ENCODE results near the gene ENPP4. TPM values are rescaled to one million over a fixed set of nuclear protein-coding genes. Genes with fewer than 3 reads are reported as not detected.
"Not testable (repeated sequence)": the region's sequence is repeated elsewhere in the genome, so short reads cannot be mapped to it uniquely, and the experiment has no call there.

The ENPP4 gene
- total RNA-seq: 25.1 TPM

GRCh38 chr6:46129629-46130511 is at the start of gene ENPP4:
Gene ENPP4, plus strand, starts transcription at chr6:46129989. Its CDS starts 9,595 bp downstream, at chr6:46139584.
- Histone ChIP-seq H3K9ac (ENCODE audit: low read depth in 1 of 3, low read length in 3 of 3) (peak within 1 kb of the TSS; percentile 89 to 95 (median 93)), H3K27ac (ENCODE audit: low read depth, low read length) (peak within 1 kb of the TSS; percentile 71)

GRCh38 chr6:46080111-46080510 is 49.7 kb upstream of the ENPP4 start:
- Histone ChIP-seq H3K9ac (ENCODE audit: low read depth in 1 of 3, low read length in 3 of 3) (no peak overlapping the region), H3K27ac (ENCODE audit: low read depth, low read length) (no peak overlapping the region), H3K27me3 (ENCODE audit: control insufficient read depth in 3 of 3, insufficient read depth in 3 of 3, low read length in 3 of 3) (no peaks in the 10 kb centered on the region), H3K4me1 (ENCODE audit: control insufficient read depth in 3 of 3, insufficient read depth in 3 of 3, low read length in 3 of 3) (no peaks in the 10 kb centered on the region), H3K36me3 (ENCODE audit: control insufficient read depth in 3 of 3, insufficient read depth in 3 of 3, low read length in 3 of 3) (no peaks in the 10 kb centered on the region), H3K4me3 (ENCODE audit: low read length in 3 of 3) (no peak overlapping the region), H3K9me3 (ENCODE audit: control insufficient read depth in 3 of 3, low read length in 3 of 3) (no peaks in the 10 kb centered on the region)

More at GRCh38 chr6:46129629-46130511, at the start of gene ENPP4:
- Histone ChIP-seq H3K4me1 (ENCODE audit: control insufficient read depth in 3 of 3, insufficient read depth in 3 of 3, low read length in 3 of 3) (peaks cover 17 to 23% (median 18%) of the 10 kb centered on the region in 3 donors), H3K27me3 (ENCODE audit: control insufficient read depth in 3 of 3, insufficient read depth in 3 of 3, low read length in 3 of 3) (no peaks in the 10 kb centered on the region), H3K4me3 (ENCODE audit: low read length in 3 of 3) (peak within 1 kb of the TSS; percentile 89 to 98 (median 92)), H3K9me3 (ENCODE audit: control insufficient read depth in 3 of 3, low read length in 3 of 3) (no peaks in the 10 kb centered on the region), H3K36me3 (ENCODE audit: control insufficient read depth in 3 of 3, insufficient read depth in 3 of 3, low read length in 3 of 3) (no peaks in the 10 kb centered on the region)

GRCh38 chr6:46085688-46086087 is 44.1 kb upstream of the ENPP4 start:
- not testable (repeated sequence) for H3K9ac ChIP-seq (ENCODE audit: low read depth in 1 of 3, low read length in 3 of 3)

GRCh38 chr6:46090115-46091079 is 39.4 kb upstream of the ENPP4 start:
- Histone ChIP-seq H3K9me3 (ENCODE audit: control insufficient read depth in 3 of 3, low read length in 3 of 3) (no peaks in the 10 kb centered on the region), H3K36me3 (ENCODE audit: control insufficient read depth in 3 of 3, insufficient read depth in 3 of 3, low read length in 3 of 3) (no peaks in the 10 kb centered on the region), H3K27me3 (ENCODE audit: control insufficient read depth in 3 of 3, insufficient read depth in 3 of 3, low read length in 3 of 3) (no peaks in the 10 kb centered on the region), H3K27ac (ENCODE audit: low read depth, low read length) (no peak overlapping the region), H3K4me1 (ENCODE audit: control insufficient read depth in 3 of 3, insufficient read depth in 3 of 3, low read length in 3 of 3) (no peaks in the 10 kb centered on the region), H3K9ac (ENCODE audit: low read depth in 1 of 3, low read length in 3 of 3) (no peak overlapping the region), H3K4me3 (ENCODE audit: low read length in 3 of 3) (no peak overlapping the region)

More at GRCh38 chr6:46085688-46086087, 44.1 kb upstream of the ENPP4 start:
- not testable (repeated sequence) for H3K36me3 ChIP-seq (ENCODE audit: control insufficient read depth in 3 of 3, insufficient read depth in 3 of 3, low read length in 3 of 3); H3K9me3 ChIP-seq (ENCODE audit: control insufficient read depth in 3 of 3, low read length in 3 of 3); H3K27me3 ChIP-seq (ENCODE audit: control insufficient read depth in 3 of 3, insufficient read depth in 3 of 3, low read length in 3 of 3); H3K27ac ChIP-seq (ENCODE audit: low read depth, low read length); H3K4me1 ChIP-seq (ENCODE audit: control insufficient read depth in 3 of 3, insufficient read depth in 3 of 3, low read length in 3 of 3); H3K4me3 ChIP-seq (ENCODE audit: low read length in 3 of 3)

- Histone ChIP-seq H3K9me3 (ENCODE audit: control insufficient read depth in 3 of 3, low read length in 3 of 3) (no peaks in the 10 kb centered on the region), H3K36me3 (ENCODE audit: control insufficient read depth in 3 of 3, insufficient read depth in 3 of 3, low read length in 3 of 3) (peaks cover 0 to 2% (median under 1%) of the 10 kb centered on the region in 3 donors), H3K27me3 (ENCODE audit: control insufficient read depth in 3 of 3, insufficient read depth in 3 of 3, low read length in 3 of 3) (no peaks in the 10 kb centered on the region), H3K4me1 (ENCODE audit: control insufficient read depth in 3 of 3, insufficient read depth in 3 of 3, low read length in 3 of 3) (no peaks in the 10 kb centered on the region), H3K9ac (ENCODE audit: low read depth in 1 of 3, low read length in 3 of 3) (no peak overlapping the region), H3K4me3 (ENCODE audit: low read length in 3 of 3) (no peak overlapping the region), H3K27ac (ENCODE audit: low read depth, low read length) (no peak overlapping the region)
Measured at GRCh38 chr6:46091080-46091478, 38.7 kb upstream of the ENPP4 start.

GRCh38 chr6:46095251-46095650 is 34.5 kb upstream of the ENPP4 start:
- peak overlapping the region in 1 of 3 donors; percentile 1 for H3K4me3 ChIP-seq (ENCODE audit: low read length in 3 of 3)
- peaks cover 0 to 7% (median 3%) of the 10 kb centered on the region in 3 donors for H3K36me3 ChIP-seq (ENCODE audit: control insufficient read depth in 3 of 3, insufficient read depth in 3 of 3, low read length in 3 of 3)
- no peaks in the 10 kb centered on the region for H3K9me3 ChIP-seq (ENCODE audit: control insufficient read depth in 3 of 3, low read length in 3 of 3)
- no peaks in the 10 kb centered on the region for H3K27me3 ChIP-seq (ENCODE audit: control insufficient read depth in 3 of 3, insufficient read depth in 3 of 3, low read length in 3 of 3)
- no peak overlapping the region for H3K27ac ChIP-seq (ENCODE audit: low read depth, low read length)
- H3K4me1 ChIP-seq (ENCODE audit: control insufficient read depth in 3 of 3, insufficient read depth in 3 of 3, low read length in 3 of 3): peaks cover 6 to 17% (median 7%) of the 10 kb centered on the region in 3 donors
- no peak overlapping the region for H3K9ac ChIP-seq (ENCODE audit: low read depth in 1 of 3, low read length in 3 of 3)

GRCh38 chr6:46097366-46097765 is 32.4 kb upstream of the ENPP4 start:
- Histone ChIP-seq H3K4me1 (ENCODE audit: control insufficient read depth in 3 of 3, insufficient read depth in 3 of 3, low read length in 3 of 3) (peaks cover 7 to 19% (median 7%) of the 10 kb centered on the region in 3 donors), H3K27me3 (ENCODE audit: control insufficient read depth in 3 of 3, insufficient read depth in 3 of 3, low read length in 3 of 3) (no peaks in the 10 kb centered on the region), H3K36me3 (ENCODE audit: control insufficient read depth in 3 of 3, insufficient read depth in 3 of 3, low read length in 3 of 3) (peaks cover 0 to 7% (median 3%) of the 10 kb centered on the region in 3 donors), H3K9ac (ENCODE audit: low read depth in 1 of 3, low read length in 3 of 3) (no peak overlapping the region), H3K27ac (ENCODE audit: low read depth, low read length) (no peak overlapping the region), H3K4me3 (ENCODE audit: low read length in 3 of 3) (no peak overlapping the region), H3K9me3 (ENCODE audit: control insufficient read depth in 3 of 3, low read length in 3 of 3) (no peaks in the 10 kb centered on the region)

- Histone ChIP-seq H3K27me3 (ENCODE audit: control insufficient read depth in 3 of 3, insufficient read depth in 3 of 3, low read length in 3 of 3) (no peaks in the 10 kb centered on the region), H3K4me3 (ENCODE audit: low read length in 3 of 3) (no peak overlapping the region), H3K4me1 (ENCODE audit: control insufficient read depth in 3 of 3, insufficient read depth in 3 of 3, low read length in 3 of 3) (peaks cover 7 to 20% (median 12%) of the 10 kb centered on the region in 3 donors), H3K27ac (ENCODE audit: low read depth, low read length) (peak overlapping the region; percentile 2), H3K9ac (ENCODE audit: low read depth in 1 of 3, low read length in 3 of 3) (no peak overlapping the region), H3K36me3 (ENCODE audit: control insufficient read depth in 3 of 3, insufficient read depth in 3 of 3, low read length in 3 of 3) (peaks cover 0 to 7% (median 3%) of the 10 kb centered on the region in 3 donors), H3K9me3 (ENCODE audit: control insufficient read depth in 3 of 3, low read length in 3 of 3) (no peaks in the 10 kb centered on the region)
Measured at GRCh38 chr6:46098678-46099077, 31.1 kb upstream of the ENPP4 start.

GRCh38 chr6:46099952-46100351 is 29.8 kb upstream of the ENPP4 start:
- Histone ChIP-seq H3K27ac (ENCODE audit: low read depth, low read length) (no peak overlapping the region), H3K4me1 (ENCODE audit: control insufficient read depth in 3 of 3, insufficient read depth in 3 of 3, low read length in 3 of 3) (peaks cover 11 to 27% (median 18%) of the 10 kb centered on the region in 3 donors), H3K27me3 (ENCODE audit: control insufficient read depth in 3 of 3, insufficient read depth in 3 of 3, low read length in 3 of 3) (no peaks in the 10 kb centered on the region), H3K9me3 (ENCODE audit: control insufficient read depth in 3 of 3, low read length in 3 of 3) (no peaks in the 10 kb centered on the region), H3K4me3 (ENCODE audit: low read length in 3 of 3) (no peak overlapping the region), H3K9ac (ENCODE audit: low read depth in 1 of 3, low read length in 3 of 3) (no peak overlapping the region), H3K36me3 (ENCODE audit: control insufficient read depth in 3 of 3, insufficient read depth in 3 of 3, low read length in 3 of 3) (peaks cover 0 to 7% (median 3%) of the 10 kb centered on the region in 3 donors)

Measured in skeletal muscle tissue (tissue), 4 donors.